Activated naive CD8-positive, alpha-beta T cell treated with anti-CD3 and anti-CD28 coated beads, Interleukin-2, amount 10 ng/mL, durations not matched to agents 7 days and 5 days (primary cell): ENCODE measurements around the gene SETD3. TPM values are rescaled to one million over a fixed set of nuclear protein-coding genes. Genes with fewer than 3 reads are reported as not detected.

Experiments used
- ATAC-seq: fragments of 150-1000 bp; cut with Tn5 transposase; one replicate; pipeline ENCODE4 v1.10.0; 2021; ENCODE audit warnings: low read depth, moderate library complexity
- POLR2A ChIA-PET: fragments of 350-600 bp; sonication (Branson Sonifier 250); formaldehyde crosslinking; loops from one replicate; lab custom pipeline; 2021; ENCODE audit warnings: antibody characterized with exemption; lab: Charles Lee
- DNase-seq: peaks from one replicate; pipeline ENCODE4 v3.0.0; 2021
- H3K27ac Mint-ChIP-seq: one replicate; pipeline ENCODE4 v1.8.0; 2022; ENCODE audit warnings: mild to moderate bottlenecking, mixed read lengths
- H3K27me3 Mint-ChIP-seq: one replicate; pipeline ENCODE4 v1.8.0; 2022; ENCODE audit warnings: mild to moderate bottlenecking, moderate library complexity, mixed read lengths
- H3K36me3 Mint-ChIP-seq: one replicate; pipeline ENCODE4 v1.8.0; 2021; ENCODE audit warnings: mild to moderate bottlenecking, mixed read lengths
- H3K4me1 Mint-ChIP-seq: one replicate; pipeline ENCODE4 v1.8.0; 2021; ENCODE audit warnings: mixed read lengths
- H3K4me3 Mint-ChIP-seq: one replicate; pipeline ENCODE4 v1.8.0; 2022; ENCODE audit warnings: mild to moderate bottlenecking, moderate library complexity, mixed read lengths
- H3K9me3 Mint-ChIP-seq: one replicate; pipeline ENCODE4 v1.8.0; 2021; ENCODE audit warnings: mixed read lengths
- total RNA-seq, 2 experiments: library from RNA; stranded (reverse); gene quantifications; one replicate each; pipeline ENCODE4 v1.2.3, GENCODE V29; 2021

The SETD3 gene
- total RNA-seq, 2 experiments from 2014 or later: 61.9 to 64.4 TPM

- Mint-ChIP-seq H3K9me3 (no peaks in the 10 kb centered on the region), H3K27me3 (no peaks in the 10 kb centered on the region), H3K36me3 (peaks cover 32% of the 10 kb centered on the region), H3K4me1 (no peaks in the 10 kb centered on the region), H3K27ac (no peak overlapping the region), H3K4me3 (no peak overlapping the region)
- POLR2A ChIA-PET: interaction anchor here (0.7 kb wide), 1 partner anchor 11 kb away, joined by 5 read pairs; no protein-coding TSS in a partner anchor
- ATAC-seq: no peak
- DNase-seq: no peak
Measured at GRCh38 chr14:99503848-99504453, 23.3 kb upstream of the SETD3 start.

GRCh38 chr14:99502989-99503421 lies 22.3 kb upstream of the SETD3 start:
- no peak for ATAC-seq
- Mint-ChIP-seq H3K9me3 (no peaks in the 10 kb centered on the region), H3K4me1 (no peaks in the 10 kb centered on the region), H3K4me3 (no peak overlapping the region), H3K27me3 (no peaks in the 10 kb centered on the region), H3K36me3 (peaks cover 32% of the 10 kb centered on the region), H3K27ac (no peak overlapping the region)
- POLR2A ChIA-PET: no interaction called here
- DNase-seq: no peak

DNA sequence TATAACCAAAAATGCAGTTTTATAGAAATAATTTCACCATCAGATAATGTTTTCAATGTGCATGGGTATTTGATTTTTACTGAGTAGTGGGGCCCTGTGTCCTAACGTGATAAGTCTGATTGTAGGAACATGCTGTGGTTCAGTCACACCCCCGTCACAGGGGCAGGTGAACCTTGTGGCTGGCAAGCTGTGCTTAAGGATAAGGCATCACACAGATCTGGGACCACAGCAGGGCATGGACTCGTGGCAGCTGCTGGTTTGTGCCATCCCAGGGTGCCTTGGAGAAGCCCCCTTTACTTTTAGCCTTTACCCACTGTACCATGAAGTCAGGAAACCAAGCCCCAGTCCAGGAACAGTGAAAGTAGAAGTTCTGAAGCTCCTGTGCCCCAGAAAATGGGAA lies 17.2 kb upstream of the SETD3 start:
- ATAC-seq (no peak), DNase-seq (no peak)
- no peak overlapping the region for H3K27ac Mint-ChIP-seq
- POLR2A ChIA-PET: no interaction called here
- H3K4me3 Mint-ChIP-seq: no peak overlapping the region
- H3K9me3 Mint-ChIP-seq: no peaks in the 10 kb centered on the region
- peaks cover 11% of the 10 kb centered on the region for H3K4me1 Mint-ChIP-seq
- H3K36me3 Mint-ChIP-seq: peaks cover 36% of the 10 kb centered on the region
- no peaks in the 10 kb centered on the region for H3K27me3 Mint-ChIP-seq

DNA sequence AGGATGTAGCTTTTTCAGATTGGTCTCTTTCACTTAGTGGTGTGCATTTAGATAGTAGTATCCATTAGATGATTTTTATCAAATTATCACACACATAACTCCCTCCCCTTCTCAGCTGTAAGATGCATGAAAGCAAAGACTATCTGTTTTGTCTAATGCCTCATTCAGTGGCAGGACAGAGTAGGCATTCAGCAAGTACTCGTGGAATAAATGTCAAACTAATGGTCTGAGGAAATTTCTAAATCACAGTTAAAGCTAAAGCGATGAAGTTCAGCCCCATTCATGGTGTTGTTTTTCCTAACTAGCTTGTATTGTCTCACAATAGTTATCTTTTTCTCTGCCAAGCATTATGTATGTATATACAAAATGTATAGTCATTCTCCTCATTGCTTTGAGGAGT lies 16.7 kb upstream of the SETD3 start:
- POLR2A ChIA-PET: no interaction called here
- H3K27me3 Mint-ChIP-seq: no peaks in the 10 kb centered on the region
- H3K36me3 Mint-ChIP-seq: peaks cover 35% of the 10 kb centered on the region
- no peaks in the 10 kb centered on the region for H3K9me3 Mint-ChIP-seq
- H3K27ac Mint-ChIP-seq: no peak overlapping the region
- DNase-seq (no peak), ATAC-seq (no peak)
- no peak overlapping the region for H3K4me3 Mint-ChIP-seq
- peaks cover 11% of the 10 kb centered on the region for H3K4me1 Mint-ChIP-seq

GRCh38 chr14:99484106-99484505 lies 3.4 kb upstream of the SETD3 start:
- H3K36me3 Mint-ChIP-seq: no peaks in the 10 kb centered on the region
- H3K27me3 Mint-ChIP-seq: no peaks in the 10 kb centered on the region
- no peaks in the 10 kb centered on the region for H3K9me3 Mint-ChIP-seq
- POLR2A ChIA-PET: no interaction called here
- DNase-seq (no peak), ATAC-seq (no peak)
- peaks cover 32% of the 10 kb centered on the region for H3K4me1 Mint-ChIP-seq
- H3K4me3 Mint-ChIP-seq: no peak overlapping the region
- H3K27ac Mint-ChIP-seq: no peak overlapping the region

- Mint-ChIP-seq H3K9me3 (no peaks in the 10 kb centered on the region), H3K36me3 (no peaks in the 10 kb centered on the region), H3K27ac (peak overlapping the region; percentile 98), H3K4me1 (peaks cover 43% of the 10 kb centered on the region), H3K4me3 (peak overlapping the region; percentile 97), H3K27me3 (no peaks in the 10 kb centered on the region)
- ATAC-seq (no peak), DNase-seq (no peak)
- POLR2A ChIA-PET: interaction anchor here (1.0 to 1.3 kb wide), 2 partner anchors 13 to 210 kb away, joined by 3 to 4 read pairs; partner anchors contain the start of gene BCL11B
Measured at GRCh38 chr14:99481745-99482099, 1.1 kb upstream of the SETD3 start.

DNA sequence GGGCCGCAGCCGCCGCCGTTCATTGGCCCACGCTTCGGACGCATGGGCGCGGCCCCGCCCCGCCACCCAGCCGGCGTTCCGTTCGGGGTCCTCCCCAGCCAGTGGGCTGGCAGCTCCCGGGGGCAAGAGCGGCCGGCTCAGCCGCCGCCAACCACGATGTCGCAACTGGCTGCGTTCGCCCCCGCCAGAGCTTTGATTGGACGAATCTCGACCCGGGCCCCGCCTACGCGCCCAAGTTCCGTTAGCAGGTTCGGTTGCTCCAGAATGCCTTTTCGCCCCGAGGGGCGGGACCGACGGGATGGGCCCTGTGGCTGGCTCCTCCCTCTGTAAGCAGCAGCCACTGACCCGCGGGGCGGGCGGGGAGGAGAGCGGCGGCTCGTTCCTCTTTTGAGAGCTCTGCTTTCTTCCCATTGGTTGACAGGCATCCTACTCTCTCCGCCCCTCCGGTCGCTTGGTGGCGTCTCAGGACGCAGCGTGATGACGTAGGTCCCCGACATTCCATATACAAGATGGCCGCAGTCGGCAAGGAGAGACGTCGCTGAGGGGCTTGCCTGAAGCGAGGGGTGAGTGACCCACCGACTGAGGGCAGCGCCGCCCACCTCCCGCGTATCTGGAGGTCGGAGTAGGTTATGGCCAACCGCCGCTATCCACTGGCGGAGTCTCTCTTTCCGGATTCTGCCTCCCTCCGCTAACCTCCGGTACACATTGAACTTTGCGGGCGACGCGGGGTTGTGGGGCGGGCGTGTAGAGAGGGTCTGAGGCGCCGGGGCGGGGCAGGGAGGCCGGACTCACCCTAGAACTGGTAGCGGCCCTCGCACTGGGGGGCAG lies 472 bp upstream of the SETD3 start, which contains the start of gene CCNK:
TSS of gene CCNK (plus strand) at position 493 of the 828 bp plus-strand sequence. CDS start 11,269 bp downstream, outside the sequence.
- Mint-ChIP-seq H3K9me3 (no peaks in the 10 kb centered on the region), H3K4me3 (peak within 1 kb of the TSS; percentile 97), H3K27ac (peak within 1 kb of the TSS; percentile 98), H3K36me3 (no peaks in the 10 kb centered on the region), H3K4me1 (peaks cover 38% of the 10 kb centered on the region), H3K27me3 (no peaks in the 10 kb centered on the region)
- ATAC-seq: peak; percentile 89
- peak; percentile 99 for DNase-seq
- POLR2A ChIA-PET: interaction anchor here (0.6 to 1.7 kb wide), 12 partner anchors 11 to 1136 kb away, joined by 3 to 13 read pairs (median 4); partner anchors contain the start of genes BCL11B and CCDC85C

DNA sequence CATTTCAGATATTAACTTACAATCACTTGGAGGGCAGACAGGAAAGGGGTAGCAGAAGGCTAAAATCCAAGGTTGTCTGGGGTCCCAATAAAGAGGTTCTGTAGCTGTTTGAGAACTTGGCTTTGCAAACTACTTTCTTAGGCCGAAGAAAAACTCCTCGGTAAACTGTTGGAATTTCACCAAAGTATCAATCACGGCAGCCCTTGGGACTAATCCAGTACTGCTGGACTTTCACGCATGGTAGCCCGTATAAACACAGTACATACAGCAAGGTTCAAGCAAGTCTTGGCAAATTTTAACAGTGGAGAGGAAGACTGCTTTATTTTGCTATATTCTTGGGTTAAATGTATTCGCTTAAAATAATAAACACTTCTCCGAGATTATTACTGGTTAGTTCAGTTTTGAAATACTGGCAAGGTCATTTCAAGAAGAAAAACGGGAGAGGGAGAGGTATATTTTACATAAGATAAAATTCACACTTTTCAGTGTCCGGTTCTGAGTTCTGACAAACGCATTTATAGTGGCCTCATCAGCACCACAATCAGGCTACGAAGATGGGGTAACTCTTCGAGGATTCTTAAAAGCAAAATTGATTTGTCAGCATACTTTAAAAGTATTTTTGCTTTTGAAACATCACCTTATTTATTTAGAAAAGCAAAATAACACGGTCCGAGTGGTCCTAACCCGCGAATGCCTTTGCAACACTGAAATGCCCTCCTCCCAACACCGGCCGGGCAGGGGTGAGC lies 1.3 kb downstream of the SETD3 start:
- peak overlapping the region; percentile 98 for H3K4me3 Mint-ChIP-seq
- DNase-seq (no peak), ATAC-seq (no peak)
- no peaks in the 10 kb centered on the region for H3K9me3 Mint-ChIP-seq
- H3K27me3 Mint-ChIP-seq: no peaks in the 10 kb centered on the region
- H3K4me1 Mint-ChIP-seq: peaks cover 35% of the 10 kb centered on the region
- peak overlapping the region; percentile 2 for H3K27ac Mint-ChIP-seq
- POLR2A ChIA-PET: interaction anchor here (0.7 to 1.7 kb wide), 2 partner anchors 20 to 125 kb away, joined by 3 to 13 read pairs; partner anchors contain the start of gene CCDC85C
- no peaks in the 10 kb centered on the region for H3K36me3 Mint-ChIP-seq

- POLR2A ChIA-PET: no interaction called here
- no peaks in the 10 kb centered on the region for H3K36me3 Mint-ChIP-seq
- no peaks in the 10 kb centered on the region for H3K27me3 Mint-ChIP-seq
- no peak overlapping the region for H3K27ac Mint-ChIP-seq
- H3K4me3 Mint-ChIP-seq: no peak overlapping the region
- no peak for ATAC-seq
- H3K4me1 Mint-ChIP-seq: peaks cover 25% of the 10 kb centered on the region
- no peaks in the 10 kb centered on the region for H3K9me3 Mint-ChIP-seq
- no peak for DNase-seq
Measured at GRCh38 chr14:99478128-99478527, 2.5 kb downstream of the SETD3 start.

GRCh38 chr14:99476864-99477263 lies 3.8 kb downstream of the SETD3 start:
- ATAC-seq (no peak), DNase-seq (no peak)
- Mint-ChIP-seq H3K4me3 (no peak overlapping the region), H3K4me1 (peaks cover 16% of the 10 kb centered on the region), H3K27ac (peak overlapping the region; percentile 51), H3K27me3 (no peaks in the 10 kb centered on the region), H3K36me3 (no peaks in the 10 kb centered on the region), H3K9me3 (no peaks in the 10 kb centered on the region)
- POLR2A ChIA-PET: no interaction called here

DNA sequence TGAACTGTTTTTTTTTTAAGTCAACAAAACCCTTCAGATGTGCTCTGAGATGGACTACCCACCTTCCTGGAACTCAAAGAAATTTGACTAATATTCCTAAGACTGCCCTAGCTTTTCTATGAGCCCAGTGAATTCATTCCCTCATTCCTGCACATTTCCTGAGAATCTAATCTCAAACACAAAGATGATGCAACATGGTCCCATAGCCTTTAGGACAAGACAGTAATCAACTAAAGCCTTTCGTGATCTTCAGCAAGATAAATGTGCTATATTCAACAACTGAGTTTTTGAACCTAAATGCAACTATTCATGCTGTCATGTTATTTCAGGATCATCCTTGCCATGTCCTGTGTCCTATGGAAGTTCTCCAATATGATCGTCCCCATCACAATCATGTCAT lies 5.0 kb downstream of the SETD3 start:
- DNase-seq (no peak), ATAC-seq (no peak)
- Mint-ChIP-seq H3K27me3 (no peaks in the 10 kb centered on the region), H3K9me3 (no peaks in the 10 kb centered on the region), H3K4me3 (no peak overlapping the region), H3K4me1 (peaks cover 19% of the 10 kb centered on the region), H3K27ac (no peak overlapping the region), H3K36me3 (no peaks in the 10 kb centered on the region)
- POLR2A ChIA-PET: no interaction called here

DNA sequence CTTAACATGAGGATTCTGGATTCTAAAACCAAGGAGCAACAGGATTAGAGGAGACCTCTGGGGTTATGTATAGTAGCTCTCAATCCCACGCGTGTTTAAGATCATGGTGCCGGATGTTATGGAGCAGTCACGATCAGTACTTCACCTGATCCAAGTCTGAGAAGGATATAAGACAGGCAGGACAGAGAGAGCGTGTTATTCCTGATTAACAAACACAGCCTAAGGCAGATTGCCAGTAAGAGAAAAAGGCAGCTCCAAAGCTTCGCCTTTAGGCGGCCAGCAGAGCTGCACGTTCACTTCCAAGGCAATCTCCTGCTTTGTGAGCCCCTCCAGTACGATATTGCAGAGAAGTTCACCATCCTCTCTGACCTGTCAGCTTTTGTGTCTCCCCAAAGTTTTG lies 5.5 kb downstream of the SETD3 start:
- Mint-ChIP-seq H3K36me3 (no peaks in the 10 kb centered on the region), H3K4me1 (peaks cover 19% of the 10 kb centered on the region), H3K27me3 (no peaks in the 10 kb centered on the region), H3K27ac (no peak overlapping the region), H3K4me3 (no peak overlapping the region), H3K9me3 (no peaks in the 10 kb centered on the region)
- no peak for DNase-seq
- no peak for ATAC-seq
- POLR2A ChIA-PET: no interaction called here

GRCh38 chr14:99473458-99473857 lies 7.2 kb downstream of the SETD3 start:
- no peaks in the 10 kb centered on the region for H3K9me3 Mint-ChIP-seq
- POLR2A ChIA-PET: no interaction called here
- H3K4me1 Mint-ChIP-seq: peaks cover 20% of the 10 kb centered on the region
- no peak overlapping the region for H3K27ac Mint-ChIP-seq
- H3K27me3 Mint-ChIP-seq: no peaks in the 10 kb centered on the region
- DNase-seq (no peak), ATAC-seq (no peak)
- no peak overlapping the region for H3K4me3 Mint-ChIP-seq
- H3K36me3 Mint-ChIP-seq: no peaks in the 10 kb centered on the region
